ENCODE data around the gene PHF19. TPM values are rescaled to one million over a fixed set of nuclear protein-coding genes. Genes with fewer than 3 reads are reported as not detected.

The PHF19 gene
- total and polyA plus RNA-seq, 2 experiments from 2014 or later, result 16.8 to 31.0 TPM

GRCh38 chr9:120890320-120891244, 13.6 kb upstream of the PHF19 start (continued):
- TF ChIP-seq, protein P1, sequence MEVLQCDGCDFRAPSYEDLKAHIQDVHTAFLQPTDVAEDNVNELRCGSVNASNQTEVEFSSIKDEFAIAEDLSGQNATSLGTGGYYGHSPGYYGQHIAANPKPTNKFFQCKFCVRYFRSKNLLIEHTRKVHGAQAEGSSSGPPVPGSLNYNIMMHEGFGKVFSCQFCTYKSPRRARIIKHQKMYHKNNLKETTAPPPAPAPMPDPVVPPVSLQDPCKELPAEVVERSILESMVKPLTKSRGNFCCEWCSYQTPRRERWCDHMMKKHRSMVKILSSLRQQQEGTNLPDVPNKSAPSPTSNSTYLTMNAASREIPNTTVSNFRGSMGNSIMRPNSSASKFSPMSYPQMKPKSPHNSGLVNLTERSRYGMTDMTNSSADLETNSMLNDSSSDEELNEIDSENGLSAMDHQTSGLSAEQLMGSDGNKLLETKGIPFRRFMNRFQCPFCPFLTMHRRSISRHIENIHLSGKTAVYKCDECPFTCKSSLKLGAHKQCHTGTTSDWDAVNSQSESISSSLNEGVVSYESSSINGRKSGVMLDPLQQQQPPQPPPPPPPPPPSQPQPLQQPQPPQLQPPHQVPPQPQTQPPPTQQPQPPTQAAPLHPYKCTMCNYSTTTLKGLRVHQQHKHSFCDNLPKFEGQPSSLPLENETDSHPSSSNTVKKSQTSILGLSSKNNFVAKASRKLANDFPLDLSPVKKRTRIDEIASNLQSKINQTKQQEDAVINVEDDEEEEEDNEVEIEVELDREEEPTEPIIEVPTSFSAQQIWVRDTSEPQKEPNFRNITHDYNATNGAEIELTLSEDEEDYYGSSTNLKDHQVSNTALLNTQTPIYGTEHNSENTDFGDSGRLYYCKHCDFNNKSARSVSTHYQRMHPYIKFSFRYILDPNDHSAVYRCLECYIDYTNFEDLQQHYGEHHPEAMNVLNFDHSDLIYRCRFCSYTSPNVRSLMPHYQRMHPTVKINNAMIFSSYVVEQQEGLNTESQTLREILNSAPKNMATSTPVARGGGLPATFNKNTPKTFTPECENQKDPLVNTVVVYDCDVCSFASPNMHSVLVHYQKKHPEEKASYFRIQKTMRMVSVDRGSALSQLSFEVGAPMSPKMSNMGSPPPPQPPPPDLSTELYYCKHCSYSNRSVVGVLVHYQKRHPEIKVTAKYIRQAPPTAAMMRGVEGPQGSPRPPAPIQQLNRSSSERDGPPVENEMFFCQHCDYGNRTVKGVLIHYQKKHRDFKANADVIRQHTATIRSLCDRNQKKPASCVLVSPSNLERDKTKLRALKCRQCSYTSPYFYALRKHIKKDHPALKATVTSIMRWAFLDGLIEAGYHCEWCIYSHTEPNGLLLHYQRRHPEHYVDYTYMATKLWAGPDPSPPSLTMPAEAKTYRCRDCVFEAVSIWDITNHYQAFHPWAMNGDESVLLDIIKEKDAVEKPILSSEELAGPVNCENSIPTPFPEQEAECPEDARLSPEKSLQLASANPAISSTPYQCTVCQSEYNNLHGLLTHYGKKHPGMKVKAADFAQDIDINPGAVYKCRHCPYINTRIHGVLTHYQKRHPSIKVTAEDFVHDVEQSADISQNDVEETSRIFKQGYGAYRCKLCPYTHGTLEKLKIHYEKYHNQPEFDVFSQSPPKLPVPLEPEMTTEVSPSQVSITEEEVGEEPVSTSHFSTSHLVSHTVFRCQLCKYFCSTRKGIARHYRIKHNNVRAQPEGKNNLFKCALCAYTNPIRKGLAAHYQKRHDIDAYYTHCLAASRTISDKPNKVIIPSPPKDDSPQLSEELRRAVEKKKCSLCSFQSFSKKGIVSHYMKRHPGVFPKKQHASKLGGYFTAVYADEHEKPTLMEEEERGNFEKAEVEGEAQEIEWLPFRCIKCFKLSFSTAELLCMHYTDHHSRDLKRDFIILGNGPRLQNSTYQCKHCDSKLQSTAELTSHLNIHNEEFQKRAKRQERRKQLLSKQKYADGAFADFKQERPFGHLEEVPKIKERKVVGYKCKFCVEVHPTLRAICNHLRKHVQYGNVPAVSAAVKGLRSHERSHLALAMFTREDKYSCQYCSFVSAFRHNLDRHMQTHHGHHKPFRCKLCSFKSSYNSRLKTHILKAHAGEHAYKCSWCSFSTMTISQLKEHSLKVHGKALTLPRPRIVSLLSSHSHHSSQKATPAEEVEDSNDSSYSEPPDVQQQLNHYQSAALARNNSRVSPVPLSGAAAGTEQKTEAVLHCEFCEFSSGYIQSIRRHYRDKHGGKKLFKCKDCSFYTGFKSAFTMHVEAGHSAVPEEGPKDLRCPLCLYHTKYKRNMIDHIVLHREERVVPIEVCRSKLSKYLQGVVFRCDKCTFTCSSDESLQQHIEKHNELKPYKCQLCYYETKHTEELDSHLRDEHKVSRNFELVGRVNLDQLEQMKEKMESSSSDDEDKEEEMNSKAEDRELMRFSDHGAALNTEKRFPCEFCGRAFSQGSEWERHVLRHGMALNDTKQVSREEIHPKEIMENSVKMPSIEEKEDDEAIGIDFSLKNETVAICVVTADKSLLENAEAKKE (CRISPR knock-in tag; IDR thresholded peaks at IDR 0.05), result no peak
- TF ChIP-seq EZH2 (IDR thresholded peaks at IDR 0.05; ENCODE audit: low read depth, unreplicated experiment) (no peak), NANOG (IDR thresholded peaks at IDR 0.05; ENCODE audit: borderline replicate concordance) (no peak), STAT1 (IDR thresholded peaks at IDR 0.05; ENCODE audit: unreplicated experiment) (no peak), ZNF331 (CRISPR knock-in tag; IDR thresholded peaks at IDR 0.05; ENCODE audit: low read depth) (no peak), EZH2phosphoT487 (IDR thresholded peaks at IDR 0.05; ENCODE audit: unreplicated experiment) (no peak), CTCF (conservative IDR thresholded peaks at IDR 0.05; ENCODE audit: low read depth in 2 of 2) (no peak), ETS1 (IDR thresholded peaks at IDR 0.05) (no peak), ZNF114 (CRISPR knock-in tag; IDR thresholded peaks at IDR 0.05) (no peak)

All from GM23338 (cell line).